Erythroblast (primary cell): ENCODE data around the gene CTH.
"Not testable (repeated sequence)": the region's sequence is repeated elsewhere in the genome, so short reads cannot be mapped to it uniquely, and the experiment has no call there.

Source experiments
- GATA1 ChIP-seq: IDR thresholded peaks from 2 replicates; pipeline ENCODE4 v1.6.1; 2011; ENCODE audit warnings: low read depth, mild to moderate bottlenecking, control low read depth, low read length, moderate library complexity
- POLR2A ChIP-seq: IDR thresholded peaks from 2 replicates; pipeline ENCODE4 v1.6.1; 2011; ENCODE audit warnings: mild to moderate bottlenecking, low read length

DNA sequence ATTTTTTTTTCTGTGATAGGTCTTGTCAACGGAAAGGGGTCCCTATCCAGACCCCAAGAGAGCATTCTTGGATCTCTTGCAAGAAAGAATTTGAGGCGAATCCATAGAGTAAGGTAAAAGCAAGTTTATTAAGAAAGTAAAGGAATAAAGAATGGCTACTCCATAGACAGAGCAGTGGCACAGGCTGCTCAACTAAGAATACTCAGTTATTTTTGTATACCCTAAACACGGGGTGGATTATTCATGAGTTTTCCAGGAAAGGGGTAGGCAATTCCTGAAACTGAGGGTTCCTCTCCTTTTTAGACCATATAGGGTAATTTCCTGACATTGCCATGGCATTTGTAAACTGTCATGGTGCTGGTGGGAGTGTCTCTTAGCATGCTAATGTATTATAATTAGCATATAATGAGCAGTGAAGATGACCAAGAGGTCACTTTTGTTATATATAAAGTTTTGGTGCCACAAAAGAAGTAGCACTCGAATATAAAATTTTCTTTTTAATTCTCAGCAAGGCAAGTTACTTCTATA is 44.6 kb upstream of the CTH start:
- not testable (repeated sequence) for TF ChIP-seq POLR2A, GATA1
